Naive B cell (primary cell): Measurements from ENCODE around the gene CNGA1. TPM values are rescaled to one million over a fixed set of nuclear protein-coding genes. Genes with fewer than 3 reads are reported as not detected.

Experiments
- ATAC-seq, 2 donors: fragments of 150-1000 bp; cut with Tn5 transposase; 2 replicates each; pipeline ENCODE4 v1.10.0; 2021; ENCODE audit warnings: low read depth in 2 of 2, mild to moderate bottlenecking in 2 of 2, moderate library complexity in 2 of 2
- DNase-seq: peaks from one replicate; pipeline ENCODE4 v3.0.0; 2022
- H3K27ac Mint-ChIP-seq, 6 donors: one replicate each; pipeline ENCODE4 v1.8.0; 2020 to 2022; ENCODE audit warnings: mild to moderate bottlenecking in 6 of 6, mixed read lengths in 6 of 6, moderate library complexity in 5 of 6, inconsistent platforms in 2 of 6
- H3K27me3 Mint-ChIP-seq, 3 donors: one replicate each; pipeline ENCODE4 v1.8.0; 2021 to 2022; ENCODE audit warnings: mixed read lengths in 3 of 3, mild to moderate bottlenecking in 1 of 3
- H3K36me3 Mint-ChIP-seq, 2 donors: one replicate each; pipeline ENCODE4 v1.8.0; 2020 to 2022; ENCODE audit warnings: mixed read lengths in 2 of 2, inconsistent platforms in 1 of 2, mild to moderate bottlenecking in 1 of 2
- H3K4me1 Mint-ChIP-seq, 3 donors: one replicate each; pipeline ENCODE4 v1.8.0; 2020 to 2022; ENCODE audit warnings: mixed read lengths in 3 of 3, inconsistent platforms in 1 of 3, mild to moderate bottlenecking in 1 of 3, moderate library complexity in 1 of 3
- H3K4me3 Mint-ChIP-seq, 8 donors: one replicate each; pipeline ENCODE4 v1.8.0; 2020 to 2022; ENCODE audit warnings: mild to moderate bottlenecking in 8 of 8, mixed read lengths in 8 of 8, moderate library complexity in 8 of 8, inconsistent platforms in 2 of 8
- H3K9me3 Mint-ChIP-seq, 7 donors: one replicate each; pipeline ENCODE4 v1.8.0; 2020 to 2022; ENCODE audit warnings: mixed read lengths in 7 of 7, mild to moderate bottlenecking in 5 of 7, inconsistent platforms in 2 of 7, moderate library complexity in 1 of 7
- polyA plus RNA-seq, 6 donors: library from polyadenylated mRNA; unstranded; fragments of 300-500 nt; fragmentation: Illumina TruSeq; gene quantifications; one replicate each; pipeline ENCODE4 v1.2.3, GENCODE V29; 2021; ENCODE audit warnings: low read depth in 6 of 6

Gene CNGA1
- polyA plus RNA-seq = not detected

- ATAC-seq (peak; percentile 88), DNase-seq (peak; percentile 71)
- Mint-ChIP-seq H3K27ac (peak within 1 kb of the TSS in 3 of 6 donors; percentile 54 to 75 (median 71)), H3K9me3 (no peaks in the 10 kb centered on the region), H3K4me1 (peaks cover 7 to 15% (median 10%) of the 10 kb centered on the region in 3 donors), H3K36me3 (no peaks in the 10 kb centered on the region), H3K4me3 (peak within 1 kb of the TSS; percentile 81 to 92 (median 88)), H3K27me3 (peaks cover 40 to 44% (median 41%) of the 10 kb centered on the region in 3 donors)
Observed at GRCh38 chr4:48016141-48017107, at the start of gene CNGA1, which contains the start of gene NIPAL1. Gene CNGA1, minus strand, starts transcription at chr4:48016681. Its CDS starts 63,992 bp downstream, at chr4:47952689. Gene NIPAL1, plus strand, starts transcription at chr4:48016772. Its CDS starts 68 bp downstream, at chr4:48016840.

DNA sequence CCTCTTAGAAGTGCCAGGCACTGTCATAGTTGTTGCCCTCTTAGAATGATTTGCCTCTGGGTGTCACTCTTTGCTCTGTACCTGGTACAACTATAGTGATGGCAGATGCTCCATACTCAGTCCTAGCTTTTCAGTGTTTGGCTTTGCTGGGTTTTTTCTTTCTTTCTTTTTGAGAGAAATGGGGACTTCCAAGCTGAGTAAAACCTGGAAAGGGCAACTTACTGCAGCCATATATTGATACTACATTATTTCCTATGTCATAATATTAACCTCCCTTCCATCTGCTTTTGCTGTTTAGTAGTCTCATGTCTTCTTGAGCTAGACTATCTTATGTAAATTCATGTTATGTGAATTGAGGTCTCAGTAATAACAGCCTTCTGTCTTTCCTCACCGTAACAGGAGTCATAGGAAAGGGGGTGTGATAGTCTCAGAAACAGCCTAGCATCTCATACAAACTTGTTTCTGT, 49.1 kb upstream of the CNGA1 start:
- Mint-ChIP-seq H3K9me3 (peaks cover 0 to 10% (median 4%) of the 10 kb centered on the region in 7 donors), H3K4me1 (peaks cover 0 to 1% (median 0%) of the 10 kb centered on the region in 3 donors), H3K27me3 (peaks cover 1 to 20% (median 5%) of the 10 kb centered on the region in 3 donors), H3K36me3 (peaks cover 0 to 5% of the 10 kb centered on the region in 2 donors), H3K4me3 (no peak overlapping the region), H3K27ac (peak overlapping the region in 1 of 6 donors; percentile 65)
- ATAC-seq (no peak), DNase-seq (no peak)

DNA sequence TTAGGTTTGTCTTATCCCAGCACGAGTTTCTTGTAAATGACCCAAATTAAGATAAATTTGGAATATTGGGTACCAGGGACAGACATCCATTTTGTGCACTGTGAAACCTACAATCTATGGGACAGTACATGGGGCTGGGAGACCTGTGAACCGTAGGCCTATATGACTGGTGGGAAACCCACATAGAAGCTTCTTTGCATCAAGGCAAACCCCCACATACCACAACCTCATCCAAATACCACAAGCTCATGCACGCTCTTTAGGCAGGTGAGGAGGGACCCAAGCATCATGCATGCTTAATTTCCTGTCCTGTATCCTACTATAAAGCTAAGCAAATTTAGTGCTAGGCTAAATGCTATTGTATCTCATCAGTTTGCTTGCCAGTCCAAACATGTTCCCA, 47.9 kb upstream of the CNGA1 start:
- Mint-ChIP-seq H3K4me1 (peaks cover 0 to 1% (median 0%) of the 10 kb centered on the region in 3 donors), H3K36me3 (peaks cover 3 to 8% of the 10 kb centered on the region in 2 donors), H3K27me3 (peaks cover 13 to 33% (median 18%) of the 10 kb centered on the region in 3 donors), H3K4me3 (no peak overlapping the region), H3K27ac (peak overlapping the region in 1 of 6 donors; percentile 57), H3K9me3 (peaks cover 0 to 14% (median 4%) of the 10 kb centered on the region in 7 donors)
- ATAC-seq (peak; percentile 27 to 28), DNase-seq (no peak)

DNA sequence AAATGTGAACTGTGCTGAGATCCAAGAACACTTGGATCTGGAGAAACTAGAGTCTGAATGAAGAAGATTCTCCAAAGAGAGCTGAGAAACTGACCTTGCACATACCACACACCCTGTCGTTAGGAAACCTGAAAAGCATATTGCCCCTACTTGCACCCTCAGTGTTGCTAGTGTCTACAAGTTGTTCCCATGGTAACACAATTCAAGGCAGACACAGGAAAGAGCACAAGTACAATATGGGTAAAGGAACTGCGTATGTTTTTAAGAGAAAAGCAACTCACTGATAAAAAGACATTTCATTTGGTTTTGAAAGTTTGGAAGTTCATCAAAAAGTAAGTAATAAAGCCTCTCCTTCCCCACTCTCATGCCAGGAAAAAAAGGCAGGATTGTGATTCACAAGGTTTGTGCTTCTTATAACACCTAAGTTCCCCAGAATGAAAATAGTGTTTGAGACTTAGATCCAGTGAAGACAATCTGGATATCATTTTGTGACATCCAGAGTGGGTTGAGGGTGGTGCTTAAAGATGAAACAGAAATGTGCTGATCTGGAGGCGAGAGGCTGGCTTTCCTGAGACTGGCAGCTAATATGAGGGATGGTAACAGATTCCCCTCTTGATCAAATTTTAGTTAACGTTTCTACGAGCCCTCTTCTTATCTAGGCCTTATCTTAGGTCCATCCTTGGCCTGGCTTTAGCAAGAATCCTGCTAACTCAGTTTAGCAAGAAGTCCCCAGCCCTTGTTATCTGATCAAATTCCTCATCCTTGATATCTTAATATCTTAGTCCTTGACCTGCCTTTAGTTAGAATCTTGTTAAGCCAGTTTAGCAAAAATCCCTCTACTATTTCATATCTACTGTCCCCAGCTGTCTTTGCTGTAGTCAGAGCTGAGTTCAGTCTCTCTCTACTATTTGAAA, 42.4 kb upstream of the CNGA1 start:
- DNase-seq = no peak
- no peaks in the 10 kb centered on the region for H3K4me1 Mint-ChIP-seq
- peaks cover 25 to 40% (median 29%) of the 10 kb centered on the region in 3 donors for H3K27me3 Mint-ChIP-seq
- no peak overlapping the region for H3K4me3 Mint-ChIP-seq
- peaks cover 3 to 8% of the 10 kb centered on the region in 2 donors for H3K36me3 Mint-ChIP-seq
- H3K27ac Mint-ChIP-seq = peak overlapping the region in 1 of 6 donors; percentile 11
- peaks cover 0 to 15% (median 4%) of the 10 kb centered on the region in 7 donors for H3K9me3 Mint-ChIP-seq
- no peak for ATAC-seq

DNA sequence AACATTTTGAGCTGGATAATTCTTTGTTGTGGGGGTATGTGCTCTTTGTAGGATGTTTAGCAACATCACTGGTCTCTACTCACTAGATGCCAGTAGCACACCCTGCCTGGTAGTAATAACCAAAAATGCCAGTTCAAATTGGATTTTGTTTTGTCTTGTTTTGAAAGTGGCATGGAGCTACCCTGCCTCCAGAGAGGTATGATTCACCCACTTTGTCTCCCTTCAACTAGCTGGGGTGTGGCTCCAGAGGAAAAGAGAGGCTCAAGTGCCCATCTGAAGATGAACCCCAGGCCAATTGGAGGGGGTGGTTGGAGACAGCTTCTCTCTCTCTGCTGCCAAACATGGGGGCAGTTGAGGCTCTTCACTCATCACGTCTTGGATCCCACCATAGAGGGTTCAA, 34.6 kb upstream of the CNGA1 start:
- Mint-ChIP-seq H3K36me3 (peaks cover 0 to 6% of the 10 kb centered on the region in 2 donors), H3K4me1 (peaks cover 28 to 39% (median 37%) of the 10 kb centered on the region in 3 donors), H3K27me3 (peaks cover 8 to 15% (median 11%) of the 10 kb centered on the region in 3 donors), H3K9me3 (no peaks in the 10 kb centered on the region), H3K4me3 (no peak overlapping the region), H3K27ac (no peak overlapping the region)
- no peak for DNase-seq
- ATAC-seq = no peak

GRCh38 chr4:48049483-48049882, 33.0 kb upstream of the CNGA1 start:
- Mint-ChIP-seq H3K36me3 (peaks cover 0 to 6% of the 10 kb centered on the region in 2 donors), H3K4me3 (peak overlapping the region in 1 of 8 donors; percentile 21), H3K27ac (peak overlapping the region in 1 of 6 donors; percentile 61), H3K27me3 (peaks cover 8 to 18% (median 11%) of the 10 kb centered on the region in 3 donors), H3K4me1 (peaks cover 33 to 52% (median 52%) of the 10 kb centered on the region in 3 donors), H3K9me3 (no peaks in the 10 kb centered on the region)
- no peak for DNase-seq
- ATAC-seq = no peak

DNA sequence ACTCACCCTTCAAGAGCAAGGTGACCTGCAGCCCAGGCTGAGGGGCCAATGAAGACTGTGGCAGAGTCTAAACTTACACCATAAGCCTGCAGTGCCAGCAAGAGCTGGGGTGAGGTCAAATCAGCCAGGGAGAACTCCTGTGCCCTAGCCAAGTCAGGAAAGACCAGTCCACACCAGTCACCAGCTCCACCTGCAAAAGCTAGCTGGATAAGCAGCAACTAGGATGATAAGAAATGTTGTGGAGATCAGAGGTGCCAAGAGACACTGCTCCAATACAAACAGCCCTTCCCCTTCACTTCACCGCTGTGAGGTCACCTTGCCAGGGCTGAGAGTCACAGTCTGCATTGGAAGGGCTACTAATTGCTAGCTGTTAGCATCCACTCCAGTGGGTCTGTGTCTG, 31.4 kb upstream of the CNGA1 start:
- DNase-seq (peak; percentile 37), ATAC-seq (peak; percentile 35 to 37)
- peaks cover 42 to 68% (median 63%) of the 10 kb centered on the region in 3 donors for H3K4me1 Mint-ChIP-seq
- peaks cover 0 to 6% of the 10 kb centered on the region in 2 donors for H3K36me3 Mint-ChIP-seq
- H3K27me3 Mint-ChIP-seq = peaks cover 8 to 18% (median 11%) of the 10 kb centered on the region in 3 donors
- H3K9me3 Mint-ChIP-seq = no peaks in the 10 kb centered on the region
- H3K27ac Mint-ChIP-seq = peak overlapping the region in 2 of 6 donors; percentile 34 to 65
- peak overlapping the region in 7 of 8 donors; percentile 57 to 85 (median 79) for H3K4me3 Mint-ChIP-seq

GRCh38 chr4:48047421-48047844, 31.0 kb upstream of the CNGA1 start:
- H3K36me3 Mint-ChIP-seq = peaks cover 0 to 6% of the 10 kb centered on the region in 2 donors
- peak overlapping the region; percentile 28 to 91 (median 82) for H3K4me3 Mint-ChIP-seq
- H3K27me3 Mint-ChIP-seq = peaks cover 8 to 18% (median 11%) of the 10 kb centered on the region in 3 donors
- DNase-seq = peak; percentile 86
- ATAC-seq = peak; percentile 94 to 96
- H3K4me1 Mint-ChIP-seq = peaks cover 46 to 72% (median 67%) of the 10 kb centered on the region in 3 donors
- H3K9me3 Mint-ChIP-seq = no peaks in the 10 kb centered on the region
- peak overlapping the region in 4 of 6 donors; percentile 8 to 81 (median 73) for H3K27ac Mint-ChIP-seq

DNA sequence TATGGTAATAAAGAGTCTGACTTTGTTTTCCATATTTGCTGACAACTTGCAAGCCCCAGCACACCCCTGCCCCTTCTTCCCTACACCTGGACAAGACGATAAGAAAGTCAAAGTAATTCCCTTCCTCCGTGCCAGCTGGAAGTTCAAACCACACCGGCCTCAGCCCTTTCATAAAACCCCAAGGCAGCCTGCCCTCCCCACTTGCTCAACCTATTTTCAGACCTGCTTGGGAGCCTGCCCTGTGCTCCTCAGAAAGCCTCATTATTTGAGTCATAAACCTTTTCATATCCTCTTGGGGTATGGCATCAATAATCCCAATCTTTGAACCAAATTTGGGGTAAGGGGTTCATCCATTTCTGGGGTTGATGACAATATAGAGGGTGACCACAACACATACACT, 29.6 kb upstream of the CNGA1 start:
- no peak for ATAC-seq
- DNase-seq = no peak
- H3K27me3 Mint-ChIP-seq = peaks cover 8 to 18% (median 11%) of the 10 kb centered on the region in 3 donors
- no peaks in the 10 kb centered on the region for H3K9me3 Mint-ChIP-seq
- H3K4me1 Mint-ChIP-seq = peaks cover 51 to 81% (median 79%) of the 10 kb centered on the region in 3 donors
- peaks cover 0 to 6% of the 10 kb centered on the region in 2 donors for H3K36me3 Mint-ChIP-seq
- H3K4me3 Mint-ChIP-seq = peak overlapping the region in 4 of 8 donors; percentile 0 to 52 (median 2)
- peak overlapping the region in 2 of 6 donors; percentile 2 to 59 for H3K27ac Mint-ChIP-seq

DNA sequence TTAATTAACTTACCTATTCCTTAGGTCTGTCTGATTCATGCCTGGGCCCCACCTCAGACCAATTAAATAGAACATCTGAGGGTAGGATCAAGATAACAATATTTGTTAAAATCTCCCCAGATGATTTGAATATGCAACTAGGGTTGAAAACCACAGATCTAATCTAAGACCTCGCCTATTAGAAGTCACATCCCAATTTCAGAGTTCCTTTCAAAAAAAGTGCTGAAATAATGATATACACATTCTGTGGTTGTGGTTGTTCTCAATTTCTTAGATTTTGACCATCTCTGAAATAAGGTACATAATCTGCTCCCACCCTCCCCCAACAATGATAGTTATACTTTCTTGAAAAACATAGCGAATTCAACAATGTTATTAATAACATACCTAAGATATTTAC, 27.8 kb upstream of the CNGA1 start:
- Mint-ChIP-seq H3K27ac (no peak overlapping the region), H3K9me3 (no peaks in the 10 kb centered on the region), H3K27me3 (peaks cover 2 to 11% (median 3%) of the 10 kb centered on the region in 3 donors), H3K36me3 (peaks cover 0 to 1% of the 10 kb centered on the region in 2 donors), H3K4me3 (peak overlapping the region in 6 of 8 donors; percentile 15 to 50 (median 22)), H3K4me1 (peaks cover 47 to 76% (median 74%) of the 10 kb centered on the region in 3 donors)
- no peak for ATAC-seq
- DNase-seq = no peak

- Mint-ChIP-seq H3K4me1 (peaks cover 45 to 72% (median 66%) of the 10 kb centered on the region in 3 donors), H3K27me3 (peaks cover 0 to 10% (median 0%) of the 10 kb centered on the region in 3 donors), H3K4me3 (peak overlapping the region in 3 of 8 donors; percentile 16 to 28 (median 21)), H3K36me3 (no peaks in the 10 kb centered on the region), H3K9me3 (no peaks in the 10 kb centered on the region), H3K27ac (no peak overlapping the region)
- DNase-seq = no peak
- ATAC-seq = no peak
Observed at GRCh38 chr4:48043504-48043903, 27.0 kb upstream of the CNGA1 start.

- Mint-ChIP-seq H3K4me1 (peaks cover 40 to 71% (median 64%) of the 10 kb centered on the region in 3 donors), H3K27ac (peak overlapping the region in 1 of 6 donors; percentile 9)
Observed at GRCh38 chr4:48042979-48043461, 26.5 kb upstream of the CNGA1 start.

More at GRCh38 chr4:48042979-48043461, 26.5 kb upstream of the CNGA1 start:
- Mint-ChIP-seq H3K9me3 (no peaks in the 10 kb centered on the region), H3K4me3 (peak overlapping the region in 6 of 8 donors; percentile 3 to 28 (median 12)), H3K27me3 (peaks cover 0 to 10% (median 0%) of the 10 kb centered on the region in 3 donors), H3K36me3 (no peaks in the 10 kb centered on the region)
- ATAC-seq = no peak
- DNase-seq = no peak
